ENCODE data around the gene LY86. TPM values are rescaled to one million over a fixed set of nuclear protein-coding genes. Genes with fewer than 3 reads are reported as not detected.
A peak's percentile ranks its signal among the peaks of the same experiment; 100 is the strongest.

LY86 gene
- total RNA-seq, 1 donor from 2014 or later = not detected

GRCh38 chr6:6676910-6677441, 88.5 kb downstream of the LY86 start:
- peak; percentile 72 for DNase-seq (ENCODE audit: low spot score, unreplicated experiment)
- TF ChIP-seq CTCF (IDR thresholded peaks at IDR 0.05; ENCODE audit: unreplicated experiment) = peak; percentile 96
- Mint-ChIP-seq H3K27me3 (peaks cover 5% of the 10 kb centered on the region), H3K4me3 (ENCODE audit: low read depth) (no peak overlapping the region), H3K4me1 (ENCODE audit: low read depth) (peaks cover 37% of the 10 kb centered on the region), H3K27ac (peak overlapping the region; percentile 59), H3K9me3 (ENCODE audit: low read depth) (peaks cover 4% of the 10 kb centered on the region), H3K36me3 (ENCODE audit: insufficient read depth) (peaks cover 3% of the 10 kb centered on the region)

- H3K27ac Mint-ChIP-seq = no peak overlapping the region
- H3K4me1 Mint-ChIP-seq (ENCODE audit: low read depth) = peaks cover 42% of the 10 kb centered on the region
- no peak overlapping the region for H3K4me3 Mint-ChIP-seq (ENCODE audit: low read depth)
- no peak for DNase-seq (ENCODE audit: low spot score, unreplicated experiment)
- no peak for TF ChIP-seq CTCF (IDR thresholded peaks at IDR 0.05; ENCODE audit: unreplicated experiment)
- no peaks in the 10 kb centered on the region for H3K9me3 Mint-ChIP-seq (ENCODE audit: low read depth)
- peaks cover 5% of the 10 kb centered on the region for H3K27me3 Mint-ChIP-seq
- H3K36me3 Mint-ChIP-seq (ENCODE audit: insufficient read depth) = no peaks in the 10 kb centered on the region
Observed at GRCh38 chr6:6678185-6678671, 89.7 kb downstream of the LY86 start.

DNA sequence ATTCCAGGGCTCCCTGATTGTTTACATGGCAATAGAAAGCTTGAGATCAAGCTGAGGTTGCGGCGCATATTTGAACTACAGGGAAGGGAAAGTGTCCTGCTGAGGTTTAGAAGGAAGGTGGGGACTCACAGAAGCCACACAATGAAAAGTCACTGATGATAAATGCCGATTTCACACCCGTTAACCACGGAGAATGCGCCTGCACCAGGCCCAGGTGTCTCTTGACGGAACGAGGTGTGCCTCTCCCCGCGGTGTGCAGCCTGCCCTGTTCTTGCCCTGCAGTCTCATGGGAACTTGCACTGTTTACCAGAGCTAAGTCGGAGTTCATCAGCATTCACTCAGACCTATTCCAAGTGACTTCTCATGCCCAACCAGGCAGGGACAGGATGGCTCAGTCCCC, 90.3 kb downstream of the LY86 start:
- DNase-seq (ENCODE audit: low spot score, unreplicated experiment) = no peak
- Mint-ChIP-seq H3K36me3 (ENCODE audit: insufficient read depth) (no peaks in the 10 kb centered on the region), H3K4me1 (ENCODE audit: low read depth) (peaks cover 48% of the 10 kb centered on the region), H3K9me3 (ENCODE audit: low read depth) (no peaks in the 10 kb centered on the region), H3K27ac (peak overlapping the region; percentile 79), H3K4me3 (ENCODE audit: low read depth) (no peak overlapping the region), H3K27me3 (peaks cover 5% of the 10 kb centered on the region)
- no peak for TF ChIP-seq CTCF (IDR thresholded peaks at IDR 0.05; ENCODE audit: unreplicated experiment)

GRCh38 chr6:6679633-6680032, 91.1 kb downstream of the LY86 start:
- no peak overlapping the region for H3K4me3 Mint-ChIP-seq (ENCODE audit: low read depth)
- H3K9me3 Mint-ChIP-seq (ENCODE audit: low read depth) = no peaks in the 10 kb centered on the region
- peaks cover 56% of the 10 kb centered on the region for H3K4me1 Mint-ChIP-seq (ENCODE audit: low read depth)
- no peak for TF ChIP-seq CTCF (IDR thresholded peaks at IDR 0.05; ENCODE audit: unreplicated experiment)
- no peaks in the 10 kb centered on the region for H3K36me3 Mint-ChIP-seq (ENCODE audit: insufficient read depth)
- H3K27me3 Mint-ChIP-seq = peaks cover 5% of the 10 kb centered on the region
- DNase-seq (ENCODE audit: low spot score, unreplicated experiment) = no peak
- no peak overlapping the region for H3K27ac Mint-ChIP-seq

DNA sequence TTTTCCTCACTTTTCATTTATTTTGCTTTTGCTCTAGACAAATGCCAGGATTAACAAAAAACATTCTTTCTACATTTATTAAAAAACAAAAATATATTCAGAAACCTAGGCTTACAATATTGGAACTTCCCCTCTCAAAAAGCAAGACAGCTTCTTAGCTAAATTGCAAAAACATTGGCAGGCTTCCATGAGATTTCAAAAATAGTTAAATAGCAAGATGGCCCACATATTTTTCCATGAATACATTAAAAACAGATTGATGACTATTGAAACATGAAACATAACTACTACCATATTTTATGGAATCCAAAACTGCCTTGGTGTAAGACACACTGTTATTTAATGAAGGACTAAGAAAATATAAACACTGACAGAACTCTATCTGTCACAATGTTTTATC, 92.0 kb downstream of the LY86 start:
- H3K4me3 Mint-ChIP-seq (ENCODE audit: low read depth) = no peak overlapping the region
- no peaks in the 10 kb centered on the region for H3K9me3 Mint-ChIP-seq (ENCODE audit: low read depth)
- no peak for TF ChIP-seq CTCF (IDR thresholded peaks at IDR 0.05; ENCODE audit: unreplicated experiment)
- peaks cover 5% of the 10 kb centered on the region for H3K27me3 Mint-ChIP-seq
- no peak overlapping the region for H3K27ac Mint-ChIP-seq
- DNase-seq (ENCODE audit: low spot score, unreplicated experiment) = no peak
- peaks cover 62% of the 10 kb centered on the region for H3K4me1 Mint-ChIP-seq (ENCODE audit: low read depth)
- no peaks in the 10 kb centered on the region for H3K36me3 Mint-ChIP-seq (ENCODE audit: insufficient read depth)

All from progenitor cell of endocrine pancreas (in vitro differentiated cells).